HG02759 (cell line): ENCODE results near the gene PLGRKT.
"Not testable (repeated sequence)": the region's sequence is repeated elsewhere in the genome, so short reads cannot be mapped to it uniquely, and the experiment has no call there.

Experiments
- ATAC-seq: cut with Tn5 transposase; IDR thresholded peaks from one replicate; pipeline ENCODE4 v1.9.1; 2021; ENCODE audit warnings: mild to moderate bottlenecking, moderate library complexity; ENCODE audit not compliant: unreplicated experiment

The PLGRKT gene

GRCh38 chr9:5453004-5453403 is 15.3 kb upstream of the PLGRKT start:
- ATAC-seq = no peak

DNA sequence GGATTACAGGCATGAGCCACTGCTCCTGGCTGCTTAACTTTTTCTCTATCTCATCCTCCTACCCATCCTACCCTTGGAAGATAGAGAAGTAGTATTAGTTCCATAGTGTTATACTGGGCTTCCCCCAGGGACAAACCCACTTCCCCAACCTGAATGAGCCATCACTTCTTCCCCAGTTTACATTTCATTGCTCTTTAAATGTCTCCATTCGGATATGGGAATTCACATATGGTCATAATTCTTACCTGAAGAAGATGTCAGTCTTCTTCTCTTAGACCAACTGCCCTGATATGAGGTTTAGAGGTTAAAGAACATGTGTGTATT is 14.5 kb upstream of the PLGRKT start:
- no peak for ATAC-seq

DNA sequence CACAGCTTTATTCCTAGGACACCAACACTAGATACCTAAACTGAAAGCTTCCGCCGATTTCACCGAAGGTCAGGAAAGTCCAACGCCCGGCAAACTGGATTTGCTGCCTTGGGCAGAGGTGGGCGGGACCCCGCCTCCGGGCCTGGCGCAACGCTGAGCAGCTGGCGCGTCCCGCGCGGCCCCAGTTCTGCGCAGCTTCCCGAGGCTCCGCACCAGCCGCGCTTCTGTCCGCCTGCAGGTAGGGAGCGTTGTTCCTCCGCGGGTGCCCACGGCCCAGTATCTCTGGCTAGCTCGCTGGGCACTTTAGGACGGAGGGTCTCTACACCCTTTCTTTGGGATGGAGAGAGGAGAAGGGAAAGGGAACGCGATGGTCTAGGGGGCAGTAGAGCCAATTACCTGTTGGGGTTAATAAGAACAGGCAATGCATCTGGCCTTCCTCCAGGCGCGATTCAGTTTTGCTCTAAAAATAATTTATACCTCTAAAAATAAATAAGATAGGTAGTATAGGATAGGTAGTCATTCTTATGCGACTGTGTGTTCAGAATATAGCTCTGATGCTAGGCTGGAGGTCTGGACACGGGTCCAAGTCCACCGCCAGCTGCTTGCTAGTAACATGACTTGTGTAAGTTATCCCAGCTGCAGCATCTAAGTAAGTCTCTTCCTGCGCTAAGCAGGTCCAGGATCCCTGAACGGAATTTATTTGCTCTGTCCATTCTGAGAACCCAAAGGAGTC is 12.8 kb upstream of the PLGRKT start, which contains the start of gene CD274:
Gene CD274 (plus strand): TSS at position 184 of the 733 bp plus-strand sequence. CDS start 5,572 bp downstream, outside the sequence.
- ATAC-seq = peak; percentile 80

DNA sequence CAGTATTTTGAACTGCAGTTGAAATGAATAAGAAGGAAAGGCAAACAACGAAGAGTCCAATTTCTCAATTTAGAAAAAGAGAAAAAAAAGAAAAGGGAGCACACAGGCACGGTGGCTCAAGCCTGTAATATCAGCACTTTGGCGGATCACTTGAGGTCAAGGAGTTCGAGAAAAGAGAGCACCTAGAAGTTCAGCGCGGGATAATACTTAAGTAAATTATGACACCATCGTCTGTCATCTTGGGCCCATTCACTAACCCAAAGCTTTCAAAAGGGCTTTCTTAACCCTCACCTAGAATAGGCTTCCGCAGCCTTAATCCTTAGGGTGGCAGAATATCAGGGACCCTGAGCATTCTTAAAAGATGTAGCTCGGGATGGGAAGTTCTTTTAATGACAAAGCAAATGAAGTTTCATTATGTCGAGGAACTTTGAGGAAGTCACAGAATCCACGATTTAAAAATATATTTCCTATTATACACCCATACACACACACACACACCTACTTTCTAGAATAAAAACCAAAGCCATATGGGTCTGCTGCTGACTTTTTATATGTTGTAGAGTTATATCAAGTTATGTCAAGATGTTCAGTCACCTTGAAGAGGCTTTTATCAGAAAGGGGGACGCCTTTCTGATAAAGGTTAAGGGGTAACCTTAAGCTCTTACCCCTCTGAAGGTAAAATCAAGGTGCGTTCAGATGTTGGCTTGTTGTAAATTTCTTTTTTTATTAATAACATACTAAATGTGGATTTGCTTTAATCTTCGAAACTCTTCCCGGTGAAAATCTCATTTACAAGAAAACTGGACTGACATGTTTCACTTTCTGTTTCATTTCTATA is 12.0 kb upstream of the PLGRKT start:
- ATAC-seq = no peak

DNA sequence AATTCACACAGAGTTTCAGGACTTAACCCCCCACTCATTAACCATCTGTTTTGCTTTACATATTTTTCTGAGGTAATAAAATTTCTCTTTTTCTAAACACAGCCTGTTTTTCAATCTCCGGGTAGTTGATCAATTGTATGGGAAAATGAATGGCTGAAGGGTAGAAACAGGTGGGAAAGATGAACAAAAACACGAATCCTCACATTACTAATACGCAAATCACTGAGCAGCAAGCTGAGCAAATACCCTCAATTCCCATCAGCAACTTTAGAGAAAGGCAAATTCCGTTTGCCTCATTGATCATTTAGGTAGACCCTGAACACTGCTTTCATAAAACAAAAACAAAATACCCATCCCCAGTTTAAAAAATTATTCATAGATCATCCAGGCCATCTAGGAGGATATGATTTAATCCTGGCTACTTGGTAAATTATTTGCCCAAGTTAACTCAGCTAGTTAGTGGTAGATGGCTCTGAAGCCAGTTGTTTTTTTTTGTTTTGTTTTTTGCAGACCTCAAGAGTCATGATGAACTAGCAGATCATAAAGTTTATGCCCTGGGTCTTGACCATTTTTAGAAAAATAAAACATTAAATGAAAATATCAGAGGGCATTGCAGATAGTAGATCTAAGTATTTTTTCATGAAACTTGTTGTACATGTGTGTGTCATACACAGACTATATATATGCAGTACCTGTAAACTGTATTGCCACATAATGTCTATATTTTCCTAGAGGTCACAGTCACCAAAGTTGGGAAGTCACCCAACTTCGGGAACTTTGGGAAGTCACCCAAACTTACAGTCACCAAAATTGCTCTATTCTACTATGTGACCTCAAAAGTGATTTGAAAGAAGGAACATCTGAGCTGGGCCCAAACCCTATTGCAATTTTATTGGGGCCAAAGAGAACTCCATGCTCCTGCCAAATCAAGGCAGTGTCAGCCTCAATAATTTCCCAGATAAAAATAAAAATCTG is 11.0 kb upstream of the PLGRKT start:
- no peak for ATAC-seq

GRCh38 chr9:5448016-5448415 is 10.3 kb upstream of the PLGRKT start:
- ATAC-seq = no peak

GRCh38 chr9:5447337-5447736 is 9.6 kb upstream of the PLGRKT start:
- no peak for ATAC-seq

DNA sequence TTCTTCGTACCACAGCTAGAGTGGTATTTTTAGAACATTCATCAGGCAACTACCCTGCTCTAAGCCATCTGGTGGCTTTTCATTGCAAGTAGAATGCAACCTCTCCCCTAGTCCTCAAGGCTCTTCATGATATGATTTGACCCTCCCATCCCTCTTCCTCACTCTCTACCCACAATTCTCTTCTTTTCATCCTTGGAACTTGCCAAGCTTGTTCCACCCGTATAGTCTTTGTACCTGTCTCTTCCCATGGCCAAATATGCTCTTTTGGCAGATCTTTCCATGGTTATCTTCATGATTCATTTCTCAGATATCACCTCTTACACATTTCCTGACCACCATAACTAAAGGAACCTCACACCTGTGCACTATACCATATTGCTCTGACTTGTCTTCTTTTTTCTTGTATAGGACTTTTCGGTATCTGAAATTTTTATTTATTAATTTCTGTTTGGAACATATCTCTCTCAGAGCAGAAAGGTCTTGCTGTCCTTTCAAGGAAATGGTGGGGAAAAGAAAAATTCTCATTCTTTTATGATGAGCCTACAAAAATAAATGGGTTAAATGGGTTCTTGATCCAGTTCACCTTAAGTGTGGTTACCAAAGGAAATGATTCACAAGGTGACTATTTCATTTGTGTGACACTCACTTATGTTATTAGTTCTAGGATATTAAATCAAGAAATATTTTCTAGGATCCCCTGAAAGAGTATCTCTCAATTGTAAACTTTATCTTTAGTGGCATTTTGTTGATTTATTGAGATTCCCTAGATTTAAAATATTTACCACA is 8.9 kb upstream of the PLGRKT start:
- ATAC-seq = no peak

GRCh38 chr9:5445886-5446285 is 8.2 kb upstream of the PLGRKT start:
- ATAC-seq = no peak

DNA sequence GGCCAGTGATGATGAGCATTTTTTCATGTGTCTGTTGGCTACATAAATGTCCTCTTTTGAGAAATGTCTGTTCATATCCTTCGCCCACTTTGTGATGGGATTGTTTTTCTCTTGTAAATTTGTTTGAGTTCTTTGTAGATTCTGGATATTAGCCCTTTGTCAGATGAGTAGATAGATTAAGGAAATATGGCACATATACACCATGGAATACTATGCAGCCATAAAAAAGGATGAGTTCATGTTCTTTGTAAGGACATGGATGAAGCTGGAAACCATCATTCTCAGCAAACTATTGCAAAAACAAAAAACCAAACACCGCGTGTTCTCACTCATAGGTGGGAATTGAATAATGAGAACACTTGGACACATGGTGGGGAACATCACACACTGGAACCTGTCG is 7.4 kb upstream of the PLGRKT start:
- ATAC-seq = not testable (repeated sequence)

DNA sequence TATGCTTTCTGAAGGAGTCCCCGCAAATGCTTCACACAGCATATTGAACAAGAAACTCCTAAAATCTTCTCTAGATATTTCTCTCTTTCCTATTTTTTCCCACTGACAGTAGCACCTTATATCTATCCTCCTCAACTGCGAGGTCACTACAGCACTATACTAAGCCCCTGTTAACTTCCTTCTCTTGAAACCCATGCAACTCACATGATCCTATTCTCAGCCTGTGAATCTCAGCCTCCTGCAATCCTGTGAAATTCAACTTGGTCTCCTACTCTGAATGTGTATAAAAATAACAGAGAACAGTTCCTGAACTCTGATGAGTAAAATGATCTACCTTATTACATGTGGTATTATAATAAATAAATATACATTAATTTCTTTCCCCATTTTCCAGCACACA is 6.1 kb upstream of the PLGRKT start:
- no peak for ATAC-seq

DNA sequence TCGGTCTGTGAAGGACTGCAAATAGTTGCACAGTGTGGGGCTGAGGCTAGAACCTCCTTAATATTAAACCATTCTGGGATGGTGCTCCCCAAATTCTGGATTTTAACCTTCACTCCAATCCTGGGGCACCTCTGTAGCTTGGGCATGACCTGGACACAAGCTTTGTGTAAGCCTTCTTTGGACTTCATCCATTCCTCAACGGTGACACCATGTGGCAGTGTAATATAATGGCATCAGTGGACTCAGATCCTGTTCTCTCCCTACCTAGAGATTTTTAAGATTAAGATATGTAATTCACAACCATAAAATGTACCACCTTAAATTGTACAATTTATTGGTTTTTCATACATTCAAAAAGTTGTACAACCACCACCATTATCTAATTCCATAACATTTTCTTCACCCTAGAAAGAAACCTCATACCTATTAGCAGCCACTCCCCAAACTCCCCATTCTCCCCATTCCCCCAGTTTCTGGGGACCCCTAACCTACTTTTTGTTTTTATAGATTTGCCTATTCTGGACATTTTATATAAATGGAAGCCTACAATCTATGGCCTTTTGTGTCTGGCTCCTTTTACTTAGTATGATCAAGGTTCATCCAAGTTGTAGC is 4.8 kb upstream of the PLGRKT start:
- no peak for ATAC-seq

- ATAC-seq = no peak
Measured at GRCh38 chr9:5441043-5441442, 3.3 kb upstream of the PLGRKT start.

- ATAC-seq = no peak
Measured at GRCh38 chr9:5440426-5440825, 2.7 kb upstream of the PLGRKT start.

DNA sequence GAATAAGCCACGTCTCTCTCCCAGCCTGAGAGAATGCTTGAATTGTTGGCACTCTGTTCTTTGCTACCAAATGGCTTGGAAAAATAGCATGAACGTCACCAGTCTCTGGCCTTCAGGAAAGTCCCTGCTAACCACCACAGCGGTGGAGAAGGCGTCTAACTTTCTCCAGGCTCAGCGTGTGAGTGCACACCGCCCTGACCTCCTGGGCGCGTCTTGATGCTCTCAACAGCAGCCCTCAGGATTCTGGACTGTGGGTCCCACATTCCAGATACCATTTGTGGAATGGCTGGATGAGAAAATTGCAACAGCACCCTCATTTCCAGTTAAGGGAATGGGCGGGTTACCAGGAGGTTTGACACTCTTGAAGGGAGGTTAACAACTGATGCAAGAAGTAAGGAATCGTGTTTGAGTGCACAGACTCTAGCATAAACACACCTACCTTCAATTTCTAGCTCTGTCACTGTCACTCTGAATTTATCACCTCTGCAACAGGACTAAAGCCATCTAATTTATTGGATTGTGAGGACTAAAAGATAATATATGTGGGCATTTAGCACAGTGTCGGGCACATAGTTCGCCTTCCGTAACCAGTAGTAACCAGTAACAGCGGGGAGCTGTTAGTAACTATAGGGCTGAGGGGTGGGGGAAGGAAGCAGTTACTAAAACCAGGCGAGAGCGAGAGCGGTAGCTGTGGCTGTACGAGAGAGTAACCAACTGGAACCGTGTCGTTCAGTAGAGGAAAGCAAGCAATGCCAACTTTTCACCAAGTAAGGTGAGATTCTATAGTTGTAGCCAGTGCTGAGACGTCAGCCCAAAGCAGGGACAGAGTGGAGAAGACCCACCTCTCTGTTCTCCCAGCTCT is 807 bp upstream of the PLGRKT start:
- ATAC-seq = peak; percentile 69

DNA sequence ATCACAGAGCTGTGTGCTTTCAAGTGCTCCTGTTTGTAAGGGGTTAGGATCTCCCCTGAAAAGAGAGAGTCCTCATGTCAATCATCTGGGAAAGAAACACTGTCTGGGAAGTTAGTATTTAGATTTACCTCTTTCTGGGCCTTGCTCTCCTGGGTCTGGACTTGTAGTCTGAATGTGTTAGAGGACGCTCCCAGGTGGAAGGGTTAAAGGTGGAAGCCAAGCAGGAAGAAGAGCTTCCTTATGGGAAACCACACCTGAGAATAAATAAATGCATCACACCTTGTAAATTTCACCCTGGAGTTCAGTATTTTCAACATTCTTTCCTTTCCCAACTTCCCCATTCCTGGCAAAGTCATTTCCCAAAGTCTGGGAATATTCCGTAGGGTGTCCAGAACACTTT is 1.3 kb downstream of the PLGRKT start:
- no peak for ATAC-seq

DNA sequence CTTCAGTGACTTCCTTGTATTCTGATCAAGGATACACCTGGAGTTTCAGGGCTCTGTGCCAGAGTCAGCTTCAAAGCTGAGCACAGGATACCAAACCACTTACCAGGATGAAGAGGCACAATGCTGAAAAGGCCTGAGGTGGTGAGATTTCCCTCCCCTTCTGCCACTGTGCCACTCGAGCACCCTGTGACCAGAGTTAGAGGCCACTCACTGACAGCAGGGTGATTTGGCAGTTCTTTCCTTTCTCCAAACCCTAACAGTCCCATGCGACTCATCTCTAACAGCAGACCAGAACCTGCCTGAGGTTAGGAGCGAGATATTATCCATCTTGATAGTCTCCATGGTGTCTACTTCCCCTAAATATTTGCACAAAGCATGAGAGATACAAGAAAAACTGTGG is 1.8 kb downstream of the PLGRKT start:
- ATAC-seq = no peak

DNA sequence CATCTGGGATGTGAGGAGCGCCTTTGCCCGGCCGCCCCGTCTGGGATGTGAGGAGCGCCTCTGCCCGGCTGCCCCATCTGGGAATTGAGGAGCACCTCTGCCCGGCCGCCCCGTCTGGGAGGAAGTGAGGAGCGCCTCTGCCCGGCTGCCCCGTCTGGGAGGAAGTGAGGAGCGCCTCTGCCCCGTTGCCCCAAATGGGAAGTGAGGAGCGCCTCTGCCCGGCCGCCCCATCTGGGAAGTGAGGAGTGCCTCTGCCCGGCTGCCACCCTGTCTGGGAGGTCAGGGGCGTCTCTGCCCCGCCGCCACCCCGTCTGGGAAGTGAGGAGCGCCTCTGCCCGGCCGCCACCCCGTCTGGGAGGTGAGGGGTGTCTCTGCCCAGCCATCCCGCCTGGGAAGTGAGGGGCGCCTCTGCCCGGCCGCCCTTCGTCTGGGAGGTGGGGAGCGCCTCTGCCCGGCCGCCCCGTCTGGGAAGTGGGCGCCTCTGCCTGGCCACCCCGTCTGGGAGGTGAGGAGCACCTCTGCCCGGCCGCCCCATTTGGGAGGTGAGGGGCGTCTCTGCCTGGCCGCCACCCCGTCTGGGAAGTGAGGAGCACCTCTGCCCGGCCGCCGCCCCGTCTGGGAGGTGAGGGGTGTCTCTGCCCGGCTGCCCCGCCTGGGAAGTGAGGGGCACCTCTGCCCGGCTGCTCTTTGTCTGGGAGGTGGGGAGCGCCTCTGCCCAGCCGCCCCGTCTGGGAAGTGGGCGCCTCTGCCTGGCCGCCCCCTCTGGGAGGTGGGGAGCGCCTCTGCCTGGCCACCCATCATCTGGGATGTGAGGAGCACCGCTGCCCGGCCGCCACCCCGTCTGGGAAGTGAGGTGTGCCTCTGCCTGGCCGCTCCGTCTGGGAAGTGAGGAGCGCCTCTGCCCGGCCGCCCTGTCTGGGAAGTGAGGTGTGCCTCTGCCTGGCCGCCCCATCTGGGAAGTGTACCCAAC is 3.6 kb downstream of the PLGRKT start:
- ATAC-seq = not testable (repeated sequence)
